ENCODE data around the gene DNAJC13.
"Not testable (repeated sequence)": the region's sequence is repeated elsewhere in the genome, so short reads cannot be mapped to it uniquely, and the experiment has no call there.

GRCh38 chr3:132396776-132397175 is 20.5 kb upstream of the DNAJC13 start:
- not testable (repeated sequence) for TF ChIP-seq CTCF (conservative IDR thresholded peaks at IDR 0.05; ENCODE audit: low read length); EZH2phosphoT487 (IDR thresholded peaks at IDR 0.05; ENCODE audit: borderline replicate concordance)

Measured in Loucy (cell line).